Activated naive CD8-positive, alpha-beta T cell treated with anti-CD3 and anti-CD28 coated beads, Interleukin-2, amount 50 U/mL, for 16 hours (primary cell): ENCODE data around the gene NIBAN1.
"Not testable (repeated sequence)": the region's sequence is repeated elsewhere in the genome, so short reads cannot be mapped to it uniquely, and the experiment has no call there.

Experiments used
- DNase-seq: peaks from one replicate; pipeline ENCODE4 v3.0.0-alpha.2; 2020; ENCODE audit warnings: low read depth, low spot score

NIBAN1 gene

DNA sequence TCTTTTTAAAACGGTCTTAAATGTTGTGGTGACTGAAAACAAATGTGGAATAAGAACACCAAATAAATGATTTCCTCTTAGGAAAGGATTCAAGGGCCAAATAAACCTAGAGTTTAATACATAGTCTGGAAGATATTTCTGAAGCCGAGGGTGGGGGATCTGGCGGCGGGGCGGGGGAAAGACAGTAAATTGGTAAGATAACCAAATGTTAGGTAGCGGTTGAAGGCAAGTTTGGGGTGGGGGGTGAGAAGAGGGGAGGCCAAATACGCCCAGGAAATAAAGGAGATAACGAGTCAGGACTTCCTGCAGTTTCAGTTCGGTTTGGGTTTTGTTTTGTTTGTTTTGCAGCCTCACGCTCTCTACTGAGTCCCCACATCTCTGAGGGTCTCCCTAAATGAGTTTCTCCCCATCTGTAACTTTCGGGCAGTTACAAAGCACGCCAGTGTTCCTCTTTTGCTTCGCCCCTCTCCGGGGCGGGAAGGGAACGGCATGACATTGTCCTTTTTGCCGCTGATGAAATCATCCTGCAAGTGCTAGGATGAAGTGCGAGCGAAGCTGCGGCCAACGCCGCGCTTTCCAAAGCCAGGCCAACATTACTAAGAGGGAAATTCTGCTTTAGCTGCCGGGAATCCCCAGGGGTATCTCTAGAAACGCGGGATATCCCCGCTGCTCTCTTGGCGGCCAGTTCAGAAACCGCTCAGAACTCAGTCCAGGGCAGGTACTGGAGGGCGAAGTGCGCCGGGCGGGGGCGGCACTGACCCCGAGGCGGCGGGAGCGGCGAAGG lies 844 bp downstream of the NIBAN1 start:
- peak; percentile 9 for DNase-seq

DNA sequence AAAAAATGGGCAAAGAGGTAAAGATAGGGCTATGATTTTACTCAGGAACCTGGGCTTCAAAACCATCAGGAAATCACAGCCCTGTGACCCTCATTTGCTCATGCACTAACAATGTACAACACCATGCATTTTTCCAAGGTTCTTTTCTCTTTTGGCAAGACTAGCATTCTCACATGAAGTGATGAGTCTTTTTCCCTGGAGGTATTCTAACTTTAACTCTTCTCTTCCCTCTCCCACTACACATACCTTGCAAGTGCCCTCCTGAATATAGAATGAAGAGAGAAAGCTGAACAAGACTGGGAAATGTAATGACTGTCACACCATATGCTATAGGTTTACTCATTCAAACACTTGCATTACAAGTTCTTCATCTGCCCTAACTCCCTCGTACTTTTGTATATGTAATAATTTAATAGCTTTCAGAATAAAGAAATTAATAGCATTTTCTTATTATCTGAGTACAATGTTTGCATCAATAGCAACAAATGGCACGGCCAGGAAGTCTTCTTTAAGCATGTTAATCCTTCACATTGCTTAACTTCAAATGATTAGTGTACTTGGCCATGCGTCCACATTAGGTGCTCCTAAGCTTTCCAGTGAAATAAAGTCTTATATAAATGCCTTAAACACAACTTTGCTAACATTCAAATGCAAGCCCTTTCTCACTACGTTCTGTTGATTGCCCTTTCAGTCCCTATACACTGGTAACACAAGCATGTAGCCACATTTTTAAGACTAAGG lies 1.8 kb downstream of the NIBAN1 start:
- DNase-seq: no peak

DNA sequence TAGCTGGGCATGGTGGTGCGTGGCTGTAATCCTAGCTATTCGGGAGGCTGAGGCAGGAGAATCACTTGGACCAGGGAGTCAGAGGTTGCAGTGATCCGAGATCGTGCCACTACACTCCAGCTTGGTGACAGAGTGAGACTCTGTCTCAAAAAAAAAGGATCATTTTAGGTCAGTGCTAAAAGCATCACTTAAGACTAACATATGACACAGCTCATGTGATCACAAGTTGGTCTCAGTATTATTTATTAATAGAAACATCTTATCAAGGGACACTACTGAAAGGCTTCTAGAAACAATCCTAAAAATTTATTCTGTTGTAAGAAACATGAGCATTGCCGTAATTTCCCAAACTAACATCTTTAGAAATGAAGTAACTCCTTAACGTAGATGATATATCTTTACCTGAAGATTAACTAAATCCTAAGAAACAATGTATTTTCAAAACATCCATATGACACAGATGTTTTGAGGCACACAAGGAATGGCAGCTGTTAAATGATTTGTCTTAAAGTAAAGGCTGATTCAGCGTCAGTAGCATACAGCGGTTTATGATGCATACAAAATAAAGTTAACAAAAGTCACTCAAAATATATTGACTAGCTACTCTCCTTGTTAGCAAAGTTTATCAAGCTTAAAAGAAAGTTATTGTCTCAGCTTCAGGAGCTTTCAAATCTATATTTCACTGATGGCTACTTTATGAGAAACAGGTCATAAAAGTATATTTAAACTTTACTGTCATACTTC lies 2.6 kb downstream of the NIBAN1 start:
- no peak for DNase-seq

DNA sequence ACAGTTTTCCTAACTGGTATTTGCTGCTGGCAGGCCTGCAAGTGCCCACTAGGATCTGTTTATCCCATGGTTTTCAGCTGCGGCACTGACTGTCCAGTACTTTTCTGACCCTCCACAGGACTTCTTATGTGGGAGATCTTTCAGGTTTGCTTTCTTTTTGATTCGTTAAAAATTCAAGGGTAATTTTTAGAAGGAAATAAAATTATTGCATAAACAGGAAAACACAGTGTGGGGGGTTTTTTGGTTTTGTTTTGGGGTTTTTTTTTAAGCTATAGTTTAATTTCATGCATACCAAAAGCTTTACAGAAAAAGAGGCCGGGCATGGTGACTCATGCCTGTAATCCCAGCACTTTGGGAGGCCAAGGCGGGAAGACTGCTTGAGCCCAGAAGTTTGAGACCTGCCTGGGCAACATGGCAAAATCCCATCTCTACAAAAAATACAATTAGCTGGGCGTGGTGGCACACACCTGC lies 3.6 kb downstream of the NIBAN1 start:
- DNase-seq: no peak

DNA sequence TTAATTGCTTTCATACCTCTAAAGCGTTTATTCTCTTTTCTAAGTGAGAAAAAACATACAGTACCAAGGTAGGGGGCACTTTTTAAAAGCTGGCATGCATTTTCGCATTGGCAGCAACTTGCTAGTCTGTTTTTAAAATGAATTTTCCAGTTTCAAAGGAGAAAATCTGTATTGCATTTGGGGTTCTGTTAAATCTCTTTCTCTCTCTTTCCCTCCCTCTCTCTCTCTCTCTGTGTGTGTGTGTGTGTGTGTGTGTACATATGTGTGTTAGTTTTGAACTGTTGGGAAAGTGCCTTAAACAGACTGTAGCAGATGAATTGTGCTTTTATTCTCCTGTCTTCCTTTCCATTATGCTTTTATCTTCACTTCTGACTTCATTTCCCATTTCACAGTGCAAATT lies 7.3 kb downstream of the NIBAN1 start:
- no peak for DNase-seq

DNA sequence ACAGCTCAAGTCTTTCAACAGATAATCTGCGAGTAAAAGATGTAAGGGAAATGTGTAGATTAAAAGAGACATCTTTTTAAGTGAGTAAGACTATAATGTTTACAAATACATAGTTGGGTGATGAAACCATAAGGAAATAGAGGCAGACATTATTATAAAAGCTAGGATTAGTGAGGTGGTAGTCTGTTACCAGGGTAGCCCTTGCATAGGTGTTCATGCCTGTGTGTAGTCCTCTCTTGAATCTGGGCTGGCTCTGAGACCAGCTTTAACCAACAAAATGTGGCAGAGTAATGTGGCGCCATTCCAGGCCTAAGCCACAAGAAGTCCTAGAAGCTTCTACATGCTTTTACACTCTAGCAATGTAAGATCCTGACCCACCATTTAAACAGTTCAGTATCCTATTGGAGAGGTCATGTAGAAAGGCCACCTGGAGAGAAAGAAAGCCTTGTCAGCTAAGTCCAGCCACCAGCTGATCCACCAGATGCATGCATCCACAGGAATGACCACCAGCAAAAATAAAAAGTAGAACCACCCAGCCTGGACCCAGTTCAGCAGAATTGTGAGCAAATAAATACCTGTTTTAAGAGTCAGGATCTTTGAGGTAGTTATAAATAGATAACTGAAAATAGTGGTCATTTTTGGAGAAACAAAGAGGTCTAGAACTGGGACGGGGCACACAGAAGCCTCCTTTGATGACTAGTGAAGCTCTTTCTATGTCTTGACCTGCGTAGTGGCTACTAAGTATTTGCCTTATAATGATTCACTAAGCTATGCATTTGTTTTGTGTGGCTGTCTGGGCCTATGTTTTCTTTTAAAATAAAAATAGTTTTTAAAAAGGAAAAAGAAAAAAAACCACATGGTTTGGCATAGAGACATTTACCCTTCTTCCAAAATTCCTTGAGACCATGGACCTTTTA lies 8.1 kb downstream of the NIBAN1 start:
- DNase-seq: no peak

DNA sequence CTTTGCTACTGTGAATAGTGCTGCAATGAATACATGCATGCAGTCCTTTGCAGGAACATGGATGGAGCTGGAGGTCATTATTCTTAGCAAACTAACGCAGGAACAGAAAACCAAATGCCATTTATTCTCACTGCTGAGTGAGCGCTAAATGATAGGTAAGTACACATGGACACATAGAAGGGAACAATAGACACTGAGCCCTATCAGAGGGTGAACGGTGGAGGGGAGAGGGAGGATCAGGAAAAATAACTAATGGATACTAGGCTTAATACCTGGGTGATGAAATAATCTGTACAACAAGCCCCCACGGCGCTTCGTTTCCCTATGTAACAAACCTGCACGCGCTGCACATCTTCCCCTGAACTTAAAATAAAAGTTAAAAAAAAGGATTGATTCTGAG lies 8.9 kb downstream of the NIBAN1 start:
- DNase-seq: no peak

DNA sequence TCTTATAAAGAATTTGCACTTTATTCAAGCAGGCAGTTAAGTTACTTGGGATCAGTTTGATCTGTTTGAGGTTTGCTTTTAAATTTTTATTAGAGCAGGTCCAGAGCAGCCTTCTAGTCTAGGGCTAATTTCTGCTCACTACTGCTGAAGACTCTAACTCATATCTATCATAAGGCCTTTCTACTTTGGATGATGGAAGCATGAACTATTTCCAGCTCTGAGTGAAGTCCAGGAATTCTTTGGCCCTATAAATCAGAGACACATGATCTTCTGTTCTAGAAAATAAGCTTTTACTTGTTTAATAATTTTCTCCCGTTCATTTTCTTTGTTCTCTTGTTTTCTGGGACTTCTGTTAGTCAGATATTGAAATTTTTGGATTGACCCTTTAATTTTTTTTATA lies 14.7 kb downstream of the NIBAN1 start:
- no peak for DNase-seq

DNA sequence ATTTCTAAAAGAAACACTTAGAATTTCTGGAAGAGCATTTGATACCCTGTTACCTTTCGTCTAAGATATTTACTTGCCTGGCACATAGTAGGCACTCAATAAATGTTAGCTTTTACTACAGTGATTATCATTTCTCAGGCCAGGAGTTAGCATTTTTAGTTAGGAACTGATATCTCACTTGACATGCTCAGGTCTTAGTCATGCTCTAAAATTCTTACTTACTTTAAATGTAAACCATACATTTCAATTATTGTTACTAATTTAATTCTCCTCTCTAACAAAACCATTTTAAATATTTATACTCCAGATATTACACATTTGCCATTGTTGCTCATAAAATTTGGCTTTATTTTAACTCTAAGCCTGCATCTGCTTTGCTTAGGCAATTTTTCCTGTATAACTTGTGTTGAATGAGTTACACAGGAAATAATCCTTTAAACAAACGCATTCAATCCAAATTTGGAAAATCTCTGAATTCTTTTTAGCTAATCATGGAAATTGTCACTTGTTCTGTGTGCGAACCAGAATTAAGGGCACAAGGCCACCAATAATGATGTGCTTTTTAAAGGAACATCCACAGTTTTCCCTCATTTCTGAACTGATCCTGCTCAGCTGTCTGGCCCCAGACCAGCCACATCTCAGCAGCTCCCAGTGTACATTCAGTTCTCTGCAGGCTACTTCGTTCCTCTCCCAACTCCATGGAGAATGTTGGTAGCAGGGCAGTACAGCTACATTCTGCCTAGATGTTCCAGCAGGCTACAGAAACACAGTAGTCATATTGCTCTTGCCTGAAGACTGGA lies 15.6 kb downstream of the NIBAN1 start:
- no peak for DNase-seq

DNA sequence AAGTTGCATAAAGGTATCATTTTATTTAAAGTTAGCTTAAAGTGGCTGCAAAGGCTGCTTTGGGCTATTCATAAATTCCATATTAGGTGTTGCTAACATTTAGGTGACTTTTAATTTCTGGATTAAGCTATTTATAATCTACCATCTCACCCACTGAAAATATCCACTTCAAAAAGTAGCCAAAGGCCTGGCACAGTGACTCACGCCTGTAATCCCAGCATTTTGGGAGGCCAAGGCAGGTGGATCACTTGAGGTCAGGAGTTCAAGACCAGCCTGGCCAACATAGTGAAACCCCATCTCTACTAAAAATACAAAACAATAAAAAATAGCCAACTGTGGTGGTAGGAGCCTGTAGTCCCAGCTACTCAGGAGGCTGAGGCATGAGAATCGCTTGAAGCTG lies 16.4 kb downstream of the NIBAN1 start:
- not testable (repeated sequence) for DNase-seq

DNA sequence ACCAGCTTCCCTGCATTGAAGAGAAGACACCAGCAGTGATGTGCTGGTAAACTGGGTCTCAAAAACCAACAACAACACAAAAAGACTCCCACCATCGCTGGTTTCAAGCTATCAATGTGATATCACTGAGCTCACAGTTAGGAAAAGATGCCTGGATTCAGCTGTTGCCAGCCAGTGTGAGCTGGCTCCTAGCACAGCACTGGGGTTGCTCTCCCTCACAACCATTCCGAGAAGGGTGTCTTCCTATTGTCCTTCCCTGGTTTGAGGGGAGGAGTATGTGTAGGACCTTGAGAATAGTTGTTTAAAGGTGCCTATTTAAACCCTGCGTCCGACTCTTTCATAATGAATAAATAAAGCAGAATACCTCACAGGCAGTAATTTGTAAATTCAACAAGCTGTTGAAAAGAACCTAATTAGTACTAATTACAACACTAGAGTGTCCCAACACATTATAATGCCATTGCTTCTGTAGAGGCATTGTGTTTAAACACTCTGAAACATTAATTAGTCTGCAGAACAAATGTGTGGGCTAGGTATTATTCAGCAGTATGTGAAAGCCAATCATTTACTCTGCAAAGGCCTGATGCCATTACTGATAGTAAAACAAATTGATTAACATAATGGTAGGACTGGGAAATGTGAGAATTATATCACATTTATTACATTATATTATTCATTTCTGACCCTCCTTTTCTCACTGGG lies 17.2 kb downstream of the NIBAN1 start:
- no peak for DNase-seq

DNA sequence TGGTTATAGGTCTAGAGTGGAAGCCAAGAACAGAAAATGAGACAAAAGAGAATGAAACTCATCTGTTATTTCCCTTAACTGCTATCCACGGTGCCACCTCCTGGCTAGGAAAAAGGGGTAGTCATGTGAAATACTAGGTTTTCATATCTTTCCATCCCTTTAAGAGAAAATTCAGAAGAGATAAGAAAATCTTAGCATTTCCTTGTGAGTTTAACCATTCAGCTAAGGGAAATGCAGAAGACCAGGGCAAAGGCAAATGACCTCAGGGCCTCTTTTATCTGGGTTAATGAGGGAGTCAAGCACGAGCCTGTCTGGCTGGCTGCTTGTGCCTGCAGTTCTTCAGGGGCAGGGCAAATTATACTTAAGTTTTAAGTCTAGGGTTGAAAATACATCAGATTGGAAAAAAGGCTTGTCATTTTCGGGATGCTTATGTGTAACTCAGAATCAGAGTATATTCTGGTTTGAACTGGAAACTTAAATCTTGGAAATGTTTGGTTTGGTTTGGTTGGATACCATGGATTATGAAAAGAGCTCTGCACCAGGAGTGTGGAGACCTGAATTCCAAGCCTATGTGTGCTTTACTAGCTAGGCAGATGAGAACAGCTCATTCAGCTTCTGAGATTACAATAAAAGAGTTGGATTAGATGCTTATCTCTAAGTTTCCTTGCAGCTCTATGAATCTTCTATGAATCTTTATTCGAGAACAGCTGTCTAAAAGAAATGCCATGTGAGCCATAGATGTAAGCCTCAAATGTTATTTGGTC lies 19.9 kb downstream of the NIBAN1 start:
- no peak for DNase-seq

DNA sequence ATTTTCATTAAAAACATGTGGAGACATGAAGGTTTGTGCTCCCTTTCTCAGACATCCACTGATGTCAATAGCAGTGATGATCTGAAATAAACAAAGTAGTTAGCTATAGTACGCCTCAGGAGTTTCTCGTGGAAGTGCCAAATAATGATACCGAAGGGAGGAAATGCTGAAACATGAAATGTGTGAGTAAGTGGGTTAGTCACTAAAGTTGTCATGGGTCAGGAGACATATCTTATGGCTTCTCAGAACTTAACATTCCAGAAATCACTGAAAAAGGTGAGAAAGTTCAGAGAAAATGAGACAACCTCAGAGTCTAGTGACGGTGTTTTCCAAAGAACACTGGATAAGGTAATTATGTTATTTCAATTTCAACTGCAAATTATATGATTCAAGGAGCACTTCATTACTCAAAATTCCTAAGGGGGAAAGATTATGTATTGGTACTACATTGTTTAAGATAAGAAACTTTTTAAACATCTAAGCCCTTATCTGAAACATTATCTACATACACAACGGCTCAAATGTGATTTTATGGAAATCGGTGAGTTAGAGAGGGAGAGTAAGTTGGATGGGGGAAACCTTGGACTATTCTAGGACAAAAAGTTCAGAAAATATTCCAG lies 20.6 kb downstream of the NIBAN1 start:
- no peak for DNase-seq

DNA sequence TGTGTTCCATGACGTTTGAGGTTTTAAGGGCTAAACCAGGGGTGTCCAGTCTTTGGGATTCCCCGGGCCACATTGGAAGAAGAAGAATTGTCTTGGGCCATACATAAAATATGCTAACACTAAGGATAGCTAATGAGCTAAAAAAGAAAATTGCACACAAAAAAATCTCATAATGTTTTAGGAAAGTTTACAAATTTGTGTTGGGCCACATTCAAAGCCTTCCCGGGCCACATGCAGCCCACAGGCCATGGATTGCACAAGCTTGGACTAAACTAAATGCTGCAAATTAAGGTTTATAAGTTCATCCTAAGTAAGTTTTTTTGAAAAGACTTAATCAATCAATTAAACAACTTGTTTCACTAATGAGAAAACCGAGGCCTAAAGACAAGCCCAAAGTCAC lies 21.9 kb downstream of the NIBAN1 start:
- no peak for DNase-seq

DNA sequence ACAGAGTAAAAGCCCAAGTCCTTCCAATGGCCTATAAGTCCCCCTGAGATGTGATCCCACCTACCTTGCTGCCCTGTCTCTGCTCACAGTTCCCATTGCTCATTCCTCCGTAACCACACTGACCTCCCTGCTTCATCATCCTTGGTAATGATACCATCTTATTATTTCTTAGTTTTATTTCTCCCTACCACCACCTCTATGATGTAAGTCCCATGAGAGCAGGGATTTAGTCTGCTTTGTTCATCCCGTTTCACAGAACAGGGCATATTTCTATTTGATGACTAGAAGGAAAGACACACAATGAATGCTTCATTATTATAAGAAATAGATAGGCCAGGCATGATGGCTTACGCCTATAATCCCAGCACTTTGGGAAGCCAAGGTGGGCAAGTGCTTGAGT lies 22.5 kb downstream of the NIBAN1 start:
- DNase-seq: no peak

DNA sequence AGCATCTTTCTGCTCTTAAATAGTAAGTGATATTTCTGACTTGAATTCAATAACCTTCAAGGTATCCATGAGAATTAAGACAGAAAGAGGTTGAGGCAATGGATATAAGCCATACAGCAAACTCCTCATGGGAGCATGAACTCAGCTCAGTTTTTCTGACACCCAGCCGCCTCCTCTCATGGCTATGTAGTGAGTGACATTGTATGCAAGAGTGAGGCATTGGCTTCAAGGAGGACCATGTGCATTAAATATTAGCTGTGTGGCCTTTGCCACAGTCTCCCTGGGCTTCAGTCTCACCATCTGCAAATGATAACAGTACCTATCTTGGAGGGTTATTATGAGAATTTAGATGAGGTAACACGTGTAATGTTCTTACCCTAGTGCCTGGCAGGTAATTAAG lies 23.4 kb downstream of the NIBAN1 start:
- no peak for DNase-seq

DNA sequence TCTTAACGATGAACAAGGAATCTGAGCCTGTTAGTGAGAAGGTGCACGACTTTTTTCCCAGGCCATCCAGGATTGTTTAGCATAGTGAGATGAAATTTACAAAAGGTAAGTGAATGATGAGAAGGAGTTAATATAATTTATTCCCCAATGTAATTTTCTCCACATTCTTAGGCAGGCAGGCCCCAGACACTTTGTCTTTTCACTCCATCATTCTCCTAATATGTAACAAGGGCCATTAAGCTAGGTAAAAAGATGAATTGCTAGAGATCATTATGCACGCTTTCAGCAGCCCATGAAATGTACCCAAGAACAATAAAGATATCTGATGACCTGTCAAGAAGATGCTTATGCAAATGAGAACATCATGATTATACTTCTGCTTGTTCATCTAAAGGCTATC lies 24.1 kb downstream of the NIBAN1 start:
- DNase-seq: no peak

DNA sequence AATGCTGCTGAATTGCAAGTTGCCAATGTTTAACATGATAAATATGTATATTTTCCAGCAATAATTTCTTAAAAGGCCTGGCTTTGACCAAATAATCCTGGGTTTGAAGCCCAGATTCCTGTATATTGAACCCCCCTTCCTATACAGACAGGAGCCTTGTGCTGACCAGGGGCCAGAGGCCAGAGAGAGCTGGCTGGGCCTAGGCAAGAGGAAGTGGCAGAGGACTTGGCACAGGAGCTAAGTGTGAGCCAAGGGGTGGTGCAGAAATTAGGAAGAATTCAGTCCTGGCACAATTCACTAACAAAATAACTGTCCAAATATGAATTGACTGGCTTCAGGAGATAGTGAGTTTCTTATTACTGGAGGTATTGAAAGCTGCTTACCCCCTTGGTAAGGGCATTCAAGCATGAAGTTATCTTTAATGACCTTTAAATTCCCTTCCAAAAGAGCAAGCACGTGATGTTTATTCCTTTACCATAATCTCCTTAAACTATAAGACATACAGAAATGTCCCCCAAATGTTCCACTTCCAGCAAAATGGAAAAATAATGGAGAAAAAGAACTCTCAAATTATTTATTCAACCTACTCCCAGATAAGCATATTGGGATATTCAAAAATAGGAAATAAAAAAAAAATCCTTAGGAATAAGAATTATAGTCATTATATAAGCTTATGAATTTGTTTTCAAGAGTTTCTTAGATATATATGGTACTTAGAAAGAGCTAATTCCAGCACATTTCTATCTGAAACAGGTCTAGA lies 26.6 kb downstream of the NIBAN1 start:
- DNase-seq: no peak
